IPS-20b (cell line): ENCODE data around the gene ATG101.
A peak's percentile ranks its signal among the peaks of the same experiment; 100 is the strongest.
"Not testable (repeated sequence)": the region's sequence is repeated elsewhere in the genome, so short reads cannot be mapped to it uniquely, and the experiment has no call there.

Experiments
- H3K27ac ChIP-seq: one replicate; pipeline ENCODE4 v1.5.1; 2013; ENCODE audit warnings: low read length
- H3K27me3 ChIP-seq: 2 replicates; pipeline ENCODE4 v1.6.1; 2013; ENCODE audit warnings: mild to moderate bottlenecking, low read length, inconsistent platforms; ENCODE audit not compliant: insufficient read depth
- H3K36me3 ChIP-seq: 2 replicates; pipeline ENCODE4 v1.6.1; 2013; ENCODE audit warnings: low read depth, mild to moderate bottlenecking, inconsistent platforms, low read length, moderate library complexity; ENCODE audit not compliant: insufficient read depth
- H3K4me1 ChIP-seq: 2 replicates; pipeline ENCODE4 v1.6.1; 2013; ENCODE audit warnings: mild to moderate bottlenecking, control low read depth, inconsistent platforms, low read length, moderate library complexity; ENCODE audit not compliant: insufficient read depth
- H3K4me3 ChIP-seq: 2 replicates; pipeline ENCODE4 v1.5.1; 2013; ENCODE audit warnings: mild to moderate bottlenecking, low read length, inconsistent platforms
- H3K9ac ChIP-seq: 2 replicates; pipeline ENCODE4 v1.6.1; 2013; ENCODE audit warnings: low read depth, mild to moderate bottlenecking, inconsistent platforms, low read length, moderate library complexity
- H3K9me3 ChIP-seq: 2 replicates; pipeline ENCODE4 v1.6.1; 2013; ENCODE audit warnings: mild to moderate bottlenecking, low read depth, low read length, inconsistent platforms; ENCODE audit not compliant: insufficient read depth

ATG101 gene

DNA sequence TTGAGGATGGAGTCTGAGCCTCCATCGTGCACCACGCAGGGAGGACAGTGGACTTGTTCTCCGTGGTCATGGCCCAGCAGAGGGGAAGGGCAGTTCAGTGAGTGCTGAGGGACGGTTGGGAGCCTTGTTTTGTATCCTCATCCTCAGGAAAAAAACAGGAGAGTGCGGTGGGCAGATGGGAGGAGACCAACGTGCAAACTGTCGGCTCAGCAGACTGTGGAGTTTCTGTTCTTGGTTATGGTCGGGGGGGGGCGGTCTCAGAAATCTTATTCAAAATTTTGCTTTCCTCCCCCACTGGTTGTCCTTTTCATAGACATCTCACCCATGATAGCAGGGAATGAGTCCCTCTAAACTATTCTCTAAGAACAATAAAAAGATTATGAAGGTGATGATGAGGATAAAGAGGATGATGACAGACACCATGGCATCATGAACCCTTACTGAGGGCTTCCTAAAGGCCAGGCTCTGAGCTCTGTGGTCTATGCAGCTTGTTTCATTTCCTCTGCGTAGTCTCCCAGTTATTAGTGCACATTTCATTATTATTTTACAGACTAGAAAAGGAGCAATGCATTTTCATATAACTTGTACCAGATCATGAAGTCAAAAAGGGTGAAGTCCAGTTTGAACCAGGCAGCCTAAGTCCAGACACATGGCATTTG, 34.8 kb downstream of the ATG101 start:
- H3K36me3 ChIP-seq, H3K9ac ChIP-seq, H3K4me1 ChIP-seq, H3K27ac ChIP-seq, H3K4me3 ChIP-seq, H3K9me3 ChIP-seq, H3K27me3 ChIP-seq: not testable (repeated sequence)

GRCh38 chr12:52116222-52117125, 46.7 kb downstream of the ATG101 start:
- peaks cover 11% of the 10 kb centered on the region for H3K4me1 ChIP-seq
- H3K4me3 ChIP-seq, H3K27me3 ChIP-seq, H3K9me3 ChIP-seq, H3K9ac ChIP-seq, H3K36me3 ChIP-seq, H3K27ac ChIP-seq: not testable (repeated sequence)

DNA sequence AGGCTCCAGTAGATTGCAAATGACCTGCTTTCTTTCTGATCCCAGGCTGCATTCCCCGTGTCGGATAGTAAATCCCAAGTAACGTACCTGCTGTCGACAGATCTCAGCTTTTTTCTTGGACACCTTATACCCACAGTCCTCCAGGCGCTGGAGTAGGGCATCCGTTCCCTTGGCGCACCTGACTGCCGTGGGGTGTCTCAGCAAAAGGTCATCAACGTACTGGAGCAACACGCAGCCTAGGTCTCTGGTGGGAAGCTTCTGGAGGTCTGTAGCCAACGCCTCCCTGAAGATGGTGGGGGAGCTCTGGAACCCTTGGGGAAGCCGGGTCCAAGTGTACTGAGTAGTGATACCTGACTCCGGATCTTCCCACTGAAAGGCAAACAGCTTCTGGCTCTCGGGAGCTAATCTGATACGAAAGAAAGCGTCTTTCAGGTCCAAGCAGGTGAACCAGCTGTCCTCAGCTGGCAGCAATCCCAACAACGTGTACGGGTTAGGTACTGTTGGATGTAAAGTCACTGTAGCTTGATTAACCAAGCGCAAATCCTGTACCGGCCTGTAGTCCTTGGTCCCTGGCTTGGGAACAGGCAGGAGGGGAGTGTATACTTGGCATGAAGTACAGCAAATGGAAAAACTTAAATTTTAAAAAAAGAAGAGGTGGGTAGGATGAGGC, 48.2 kb downstream of the ATG101 start:
- H3K36me3 ChIP-seq, H3K27ac ChIP-seq, H3K9ac ChIP-seq, H3K4me3 ChIP-seq, H3K27me3 ChIP-seq, H3K9me3 ChIP-seq: not testable (repeated sequence)
- peaks cover 20% of the 10 kb centered on the region for H3K4me1 ChIP-seq

GRCh38 chr12:52119398-52120254, 49.8 kb downstream of the ATG101 start:
- Histone ChIP-seq H3K9ac (no peak overlapping the region; the same call in 1 of the 2 replicates), H3K4me3 (peak overlapping the region; percentile 42), H3K4me1 (peaks cover 26% of the 10 kb centered on the region), H3K27me3 (0 out of 2 replicates have a peak, but pooled peaks cover 5% of the 10 kb centered on the region), H3K36me3 (no peaks in the 10 kb centered on the region), H3K9me3 (no peaks in the 10 kb centered on the region), H3K27ac (no peak overlapping the region)

GRCh38 chr12:52120951-52121823, 51.4 kb downstream of the ATG101 start:
- peaks cover 36% of the 10 kb centered on the region for H3K4me1 ChIP-seq
- H3K27ac ChIP-seq, result no peak overlapping the region
- H3K27me3 ChIP-seq, result 0 out of 2 replicates have a peak, but pooled peaks cover 5% of the 10 kb centered on the region
- no peak overlapping the region for H3K4me3 ChIP-seq
- no peaks in the 10 kb centered on the region for H3K9me3 ChIP-seq
- H3K36me3 ChIP-seq, result no peaks in the 10 kb centered on the region
- no peak overlapping the region for H3K9ac ChIP-seq

DNA sequence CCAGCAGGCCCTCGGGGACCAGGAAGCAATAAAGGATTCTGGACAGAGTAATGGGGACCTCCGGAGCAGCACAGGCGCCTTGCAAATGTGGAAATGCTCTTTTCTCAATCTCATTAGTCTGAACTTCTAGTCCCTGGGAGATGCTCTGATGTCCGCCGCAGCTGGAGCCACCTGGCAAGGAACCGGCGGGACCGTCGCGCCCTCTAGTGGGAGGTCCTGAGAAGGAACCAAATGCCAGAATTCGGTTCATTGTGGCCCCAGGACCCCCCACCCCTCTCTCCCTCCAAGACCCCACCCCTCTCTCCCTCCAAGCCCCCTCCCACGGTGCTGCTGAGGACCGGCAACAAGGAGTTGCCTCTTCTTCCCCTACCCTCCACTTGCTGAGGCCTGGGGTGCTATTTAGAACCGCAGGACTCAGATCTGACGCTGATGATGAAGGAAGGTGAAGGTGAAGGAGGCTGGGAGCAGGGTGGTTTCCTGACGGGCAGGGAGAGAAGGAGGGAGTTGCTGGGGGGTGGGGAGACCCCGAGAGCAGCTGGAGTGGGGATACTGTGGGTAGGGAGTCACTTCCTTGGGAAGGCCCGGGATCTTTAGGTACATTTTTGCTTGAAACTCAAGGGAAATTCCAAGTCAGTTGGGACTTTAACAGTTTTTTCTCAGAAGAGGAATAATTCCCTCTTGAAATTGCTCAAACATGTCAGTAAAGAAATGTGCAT, 52.2 kb downstream of the ATG101 start:
- Histone ChIP-seq H3K4me3 (peak overlapping the region; percentile 57; the same call in 1 of the 2 replicates), H3K36me3 (no peaks in the 10 kb centered on the region), H3K27ac (no peak overlapping the region), H3K9me3 (no peaks in the 10 kb centered on the region), H3K27me3 (0 out of 2 replicates have a peak, but pooled peaks cover 5% of the 10 kb centered on the region), H3K9ac (peak overlapping the region; percentile 68; the same call in 1 of the 2 replicates), H3K4me1 (peaks cover 39% of the 10 kb centered on the region)

DNA sequence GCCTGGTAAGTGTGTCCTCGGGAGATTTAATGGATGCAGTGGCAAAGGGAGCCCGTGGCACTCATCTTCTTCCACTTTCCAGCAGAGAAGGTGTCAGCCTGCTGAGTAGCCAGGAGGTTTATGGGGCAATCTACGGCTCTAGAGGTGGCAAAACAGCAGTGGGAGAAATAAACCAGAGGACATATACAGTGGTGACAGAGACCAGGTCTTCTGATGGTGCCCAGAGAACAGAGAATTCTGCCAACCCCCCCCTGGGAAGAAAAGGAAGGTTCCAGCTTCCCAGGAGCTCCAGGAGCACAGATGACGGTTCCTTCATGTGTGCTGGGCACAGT, 52.7 kb downstream of the ATG101 start:
- Histone ChIP-seq H3K9ac (peak overlapping the region; percentile 68; the same call in 1 of the 2 replicates), H3K9me3 (no peaks in the 10 kb centered on the region), H3K4me1 (peaks cover 39% of the 10 kb centered on the region), H3K36me3 (no peaks in the 10 kb centered on the region), H3K4me3 (no peak overlapping the region), H3K27ac (no peak overlapping the region), H3K27me3 (0 out of 2 replicates have a peak, but pooled peaks cover 5% of the 10 kb centered on the region)

- Histone ChIP-seq H3K9me3 (no peaks in the 10 kb centered on the region), H3K27ac (no peak overlapping the region), H3K4me3 (no peak overlapping the region), H3K4me1 (peaks cover 39% of the 10 kb centered on the region), H3K27me3 (0 out of 2 replicates have a peak, but pooled peaks cover 5% of the 10 kb centered on the region), H3K9ac (peak overlapping the region; percentile 68; the same call in 1 of the 2 replicates), H3K36me3 (no peaks in the 10 kb centered on the region)
Observed at GRCh38 chr12:52122904-52123303, 53.1 kb downstream of the ATG101 start.

DNA sequence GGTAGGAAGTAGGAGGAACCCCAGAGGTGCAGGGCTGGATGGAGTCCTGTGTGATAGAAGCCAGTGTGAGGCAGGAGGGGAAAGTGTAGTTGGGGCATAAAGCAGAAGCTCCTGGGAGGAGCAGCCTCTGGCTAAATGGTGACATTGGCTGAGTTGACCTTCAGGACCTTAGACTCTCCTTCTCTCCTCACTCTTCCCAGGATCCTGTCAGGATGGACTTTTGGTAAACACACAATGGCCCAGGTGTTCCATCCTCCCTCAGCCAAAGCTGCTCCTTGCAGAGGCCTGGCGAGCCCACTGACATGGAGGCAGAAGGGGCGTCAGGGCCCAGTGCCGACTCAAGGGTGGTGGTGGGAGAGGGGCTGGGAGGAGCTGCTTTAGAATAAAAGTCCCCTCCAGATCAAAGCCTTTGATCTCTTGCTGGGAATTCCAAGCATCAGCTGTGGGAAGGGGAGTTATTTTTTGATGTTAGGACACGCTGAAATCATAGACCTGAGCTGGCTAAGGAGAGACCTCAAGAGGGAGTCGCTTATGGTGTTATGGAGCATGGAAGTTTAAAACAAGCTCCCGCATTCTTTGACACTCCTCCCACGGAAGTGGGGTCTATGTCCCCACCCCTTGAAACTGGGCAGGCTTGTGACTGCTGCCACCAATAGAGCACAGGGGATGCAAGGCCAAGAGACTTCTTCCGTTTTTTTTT, 53.9 kb downstream of the ATG101 start:
- H3K36me3 ChIP-seq, result no peaks in the 10 kb centered on the region
- H3K4me3 ChIP-seq, result no peak overlapping the region
- peaks cover 39% of the 10 kb centered on the region for H3K4me1 ChIP-seq
- no peak overlapping the region for H3K9ac ChIP-seq
- H3K9me3 ChIP-seq, result no peaks in the 10 kb centered on the region
- no peak overlapping the region for H3K27ac ChIP-seq
- H3K27me3 ChIP-seq, result 0 out of 2 replicates have a peak, but pooled peaks cover 5% of the 10 kb centered on the region
